ENCODE data around the gene RTEL1. TPM values are rescaled to one million over a fixed set of nuclear protein-coding genes. Genes with fewer than 3 reads are reported as not detected.

Gene RTEL1
- total and polyA plus RNA-seq, 7 donors: 3.6 to 44.3 (median 22.4) TPM

DNA sequence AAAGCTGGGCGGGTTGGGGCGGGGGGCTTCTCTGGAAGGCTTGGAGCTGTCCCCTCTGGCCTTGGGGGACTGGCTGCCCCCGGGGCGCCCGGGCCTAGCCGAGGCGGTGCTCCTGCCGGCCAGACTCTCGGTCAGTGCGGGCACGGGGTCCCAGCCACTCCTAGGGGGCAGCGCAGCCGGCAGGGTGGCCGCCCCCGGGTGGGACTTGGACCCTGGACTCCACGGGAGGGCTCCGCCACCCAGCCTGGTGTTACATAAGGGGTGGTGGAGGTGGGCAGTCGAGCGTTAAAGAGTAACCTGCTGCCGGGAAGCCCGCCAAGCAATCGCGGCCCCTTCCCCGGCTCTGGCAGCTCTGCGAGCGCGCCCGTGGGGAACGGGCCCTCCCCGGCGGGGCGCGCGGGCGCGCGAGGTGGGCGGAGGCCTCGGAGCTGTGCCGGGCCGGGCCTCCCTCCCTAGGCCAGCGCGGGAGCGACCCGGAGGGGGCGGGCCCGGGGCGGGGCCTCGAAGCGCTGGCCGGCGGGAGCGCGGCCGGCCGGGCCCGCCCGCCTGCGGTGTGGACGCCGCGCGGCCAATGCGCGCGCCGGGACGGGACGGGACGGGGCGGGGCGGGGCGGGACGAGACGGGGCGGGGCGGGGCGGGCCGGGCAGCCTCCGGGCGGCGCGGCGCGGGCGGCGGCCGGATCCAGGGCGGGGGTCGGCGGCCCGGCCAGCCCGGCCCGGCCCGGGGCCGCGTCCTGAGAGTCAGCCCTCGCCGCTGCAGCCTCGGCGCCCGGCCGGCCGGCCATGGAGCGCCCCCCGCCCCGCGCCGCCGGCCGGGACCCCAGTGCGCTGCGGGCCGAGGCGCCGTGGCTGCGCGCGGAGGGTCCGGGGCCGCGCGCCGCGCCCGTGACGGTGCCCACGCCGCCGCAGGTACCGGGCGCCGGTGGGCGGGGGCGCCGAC lies 81.3 kb downstream of the RTEL1 start, which contains the start of gene SLC2A4RG:
Gene SLC2A4RG, plus strand, starts transcription at position 647 of the 940 bp plus-strand sequence. Its CDS starts 137 bp downstream, at position 784.
- Histone ChIP-seq H3K27ac (peak within 1 kb of the TSS; percentile 91 to 96 (median 96)), H3K4me1 (peaks cover 0 to 43% (median 36%) of the 10 kb centered on the region in 4 donors), H3K4me3 (peak within 1 kb of the TSS; percentile 65 to 71 (median 66)), H3K9me3 (no peaks in the 10 kb centered on the region), H3K27me3 (peaks cover 0 to 10% (median 0%) of the 10 kb centered on the region in 3 donors), H3K36me3 (peaks cover 18 to 42% (median 21%) of the 10 kb centered on the region in 4 donors)
- DNase-seq: peak; percentile 89
- TF ChIP-seq POLR2AphosphoS5 (IDR thresholded peaks at IDR 0.05) (peak in 2 of 4 donors; percentile 10 to 11), POLR2A (IDR thresholded peaks at IDR 0.05) (no peak)
- WGBS, 2 donors: 1 to 2% methylated on average over 136 of the region's 136 CpGs
- intact Hi-C loops (cut with DNase I): loop anchor here (2.0 to 5.0 kb wide), 3 partner anchors 33 to 522 kb away; partner anchors contain the start of genes ARFRP1, GMEB2 and YTHDF1

DNA sequence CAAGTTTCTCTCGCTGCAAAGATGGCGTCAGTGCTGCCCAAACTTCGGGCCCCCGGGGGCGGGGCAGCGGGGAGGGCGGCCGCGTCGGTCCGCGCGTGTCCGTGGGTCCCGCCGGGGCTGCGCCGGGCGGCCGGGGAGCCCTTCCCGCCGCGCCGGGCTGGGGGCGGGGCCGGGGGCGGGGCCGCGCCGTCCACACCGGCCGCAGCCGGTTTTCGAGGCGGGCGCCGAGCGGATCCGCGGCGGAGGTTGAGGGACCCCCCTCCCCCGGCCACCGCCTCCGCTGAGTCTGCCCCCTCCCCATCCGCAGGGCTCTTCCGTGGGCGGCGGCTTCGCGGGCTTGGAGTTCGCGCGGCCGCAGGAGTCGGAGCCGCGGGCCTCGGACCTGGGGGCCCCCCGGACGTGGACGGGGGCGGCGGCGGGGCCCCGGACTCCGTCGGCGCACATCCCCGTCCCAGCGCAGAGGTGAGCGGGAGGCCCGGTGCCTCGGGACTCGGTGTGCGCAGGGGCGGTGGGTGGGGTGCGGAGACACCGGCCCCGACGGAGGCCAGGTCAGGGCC lies 82.0 kb downstream of the RTEL1 start:
- H3K27ac ChIP-seq: peak overlapping the region; percentile 91 to 96 (median 96)
- H3K27me3 ChIP-seq: peaks cover 0 to 10% (median 0%) of the 10 kb centered on the region in 3 donors
- peaks cover 0 to 43% (median 36%) of the 10 kb centered on the region in 4 donors for H3K4me1 ChIP-seq
- no peak for TF ChIP-seq POLR2AphosphoS5 (IDR thresholded peaks at IDR 0.05)
- TF ChIP-seq, protein P1, sequence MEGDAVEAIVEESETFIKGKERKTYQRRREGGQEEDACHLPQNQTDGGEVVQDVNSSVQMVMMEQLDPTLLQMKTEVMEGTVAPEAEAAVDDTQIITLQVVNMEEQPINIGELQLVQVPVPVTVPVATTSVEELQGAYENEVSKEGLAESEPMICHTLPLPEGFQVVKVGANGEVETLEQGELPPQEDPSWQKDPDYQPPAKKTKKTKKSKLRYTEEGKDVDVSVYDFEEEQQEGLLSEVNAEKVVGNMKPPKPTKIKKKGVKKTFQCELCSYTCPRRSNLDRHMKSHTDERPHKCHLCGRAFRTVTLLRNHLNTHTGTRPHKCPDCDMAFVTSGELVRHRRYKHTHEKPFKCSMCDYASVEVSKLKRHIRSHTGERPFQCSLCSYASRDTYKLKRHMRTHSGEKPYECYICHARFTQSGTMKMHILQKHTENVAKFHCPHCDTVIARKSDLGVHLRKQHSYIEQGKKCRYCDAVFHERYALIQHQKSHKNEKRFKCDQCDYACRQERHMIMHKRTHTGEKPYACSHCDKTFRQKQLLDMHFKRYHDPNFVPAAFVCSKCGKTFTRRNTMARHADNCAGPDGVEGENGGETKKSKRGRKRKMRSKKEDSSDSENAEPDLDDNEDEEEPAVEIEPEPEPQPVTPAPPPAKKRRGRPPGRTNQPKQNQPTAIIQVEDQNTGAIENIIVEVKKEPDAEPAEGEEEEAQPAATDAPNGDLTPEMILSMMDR (IDR thresholded peaks at IDR 0.05): no peak
- no peak for TF ChIP-seq EP300 (IDR thresholded peaks at IDR 0.05)
- TF ChIP-seq POLR2A (IDR thresholded peaks at IDR 0.05): no peak
- intact Hi-C loops (cut with DNase I): loop anchor here (2.0 to 5.0 kb wide), 2 partner anchors 113 to 523 kb away; partner anchors contain the start of genes GMEB2 and YTHDF1
- WGBS, 2 donors: 1% methylated on average over 80 of the region's 80 CpGs
- peaks cover 12 to 34% (median 20%) of the 10 kb centered on the region in 4 donors for H3K36me3 ChIP-seq
- DNase-seq: peak; percentile 78
- H3K9me3 ChIP-seq: no peaks in the 10 kb centered on the region
- H3K4me3 ChIP-seq: peak overlapping the region; percentile 65 to 71 (median 66)

DNA sequence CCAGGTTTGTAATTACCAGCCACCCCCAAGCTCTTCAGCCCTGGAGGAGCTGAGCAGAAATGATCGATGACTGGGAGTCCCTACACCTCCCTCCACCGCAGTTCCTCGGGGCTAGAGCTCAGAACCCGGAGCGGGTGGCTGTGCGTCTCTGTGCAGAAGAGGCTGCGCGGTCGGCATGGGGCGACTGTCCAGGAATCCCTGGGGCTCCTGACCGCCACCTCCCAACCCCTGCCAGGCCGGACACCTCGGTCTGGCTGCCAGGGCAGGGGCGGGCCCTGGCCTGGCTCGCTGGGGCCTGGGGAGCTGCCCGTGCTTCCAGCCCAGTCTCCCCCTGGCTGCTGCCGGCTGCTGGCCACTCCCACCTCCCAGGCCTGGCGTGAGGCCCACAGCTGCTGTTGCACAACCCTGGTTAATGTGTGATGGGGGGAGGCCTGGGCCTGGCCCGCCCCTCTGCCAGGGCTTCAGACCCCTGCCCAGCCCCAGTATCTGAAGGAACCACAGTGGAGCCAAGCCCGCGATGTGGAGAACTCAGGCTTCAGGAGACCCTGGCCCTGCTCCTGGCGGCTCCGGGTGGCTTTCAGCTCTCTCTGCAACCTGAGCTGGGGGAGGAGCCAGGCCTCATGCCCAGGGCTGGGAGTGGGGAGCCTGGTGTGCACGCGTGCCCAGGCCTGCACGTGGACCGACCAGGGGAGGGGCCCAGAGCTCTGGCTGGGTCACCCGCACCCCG lies 82.7 kb downstream of the RTEL1 start:
- H3K27ac ChIP-seq: peak overlapping the region; percentile 91 to 96 (median 96)
- peak; percentile 98 for DNase-seq
- TF ChIP-seq POLR2A (IDR thresholded peaks at IDR 0.05): peak; percentile 64 to 70
- TF ChIP-seq, protein P1 (IDR thresholded peaks at IDR 0.05): no peak
- peak in 1 of 4 donors; percentile 1 for TF ChIP-seq EP300 (IDR thresholded peaks at IDR 0.05)
- peak; percentile 77 to 83 (median 80) for TF ChIP-seq POLR2AphosphoS5 (IDR thresholded peaks at IDR 0.05)
- H3K9me3 ChIP-seq: no peaks in the 10 kb centered on the region
- peaks cover 11 to 28% (median 15%) of the 10 kb centered on the region in 4 donors for H3K36me3 ChIP-seq
- WGBS, 2 donors: 3 to 15% methylated on average over 29 of the region's 29 CpGs
- intact Hi-C loops (cut with DNase I): loop anchor here (2.0 to 5.0 kb wide), 2 partner anchors 114 to 523 kb away; partner anchors contain the start of genes GMEB2 and YTHDF1
- peaks cover 0 to 43% (median 36%) of the 10 kb centered on the region in 4 donors for H3K4me1 ChIP-seq
- H3K27me3 ChIP-seq: peaks cover 0 to 10% (median 0%) of the 10 kb centered on the region in 3 donors
- peak overlapping the region; percentile 65 to 71 (median 66) for H3K4me3 ChIP-seq

DNA sequence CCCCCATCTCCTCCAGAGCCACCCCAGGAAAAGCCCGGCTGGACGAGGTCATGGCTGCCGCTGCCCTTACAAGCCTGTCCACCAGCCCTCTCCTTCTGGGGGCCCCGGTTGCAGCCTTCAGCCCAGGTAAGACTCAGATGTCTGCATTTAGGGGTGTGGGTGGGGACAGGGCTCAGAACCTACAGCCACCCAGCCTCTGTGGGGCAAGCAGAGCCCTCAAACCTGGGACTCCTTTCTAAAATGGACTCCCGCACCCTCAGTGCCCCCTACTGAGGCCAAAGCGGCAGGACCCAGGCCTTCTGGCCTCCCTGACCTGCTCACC lies 83.2 kb downstream of the RTEL1 start:
- no peak for DNase-seq

More for the DNA sequence above, 83.2 kb downstream of the RTEL1 start:
- intact Hi-C loops (cut with DNase I): loop anchor here (2.0 to 5.0 kb wide), 2 partner anchors 115 to 524 kb away; partner anchors contain the start of genes GMEB2 and YTHDF1
- TF ChIP-seq EP300 (IDR thresholded peaks at IDR 0.05) (no peak), POLR2AphosphoS5 (IDR thresholded peaks at IDR 0.05) (no peak), POLR2A (IDR thresholded peaks at IDR 0.05) (no peak)
- TF ChIP-seq, protein P1 (IDR thresholded peaks at IDR 0.05): no peak
- Histone ChIP-seq H3K4me3 (peak overlapping the region; percentile 65 to 71 (median 66)), H3K4me1 (peaks cover 0 to 43% (median 36%) of the 10 kb centered on the region in 4 donors), H3K36me3 (peaks cover 11 to 23% (median 15%) of the 10 kb centered on the region in 4 donors), H3K27me3 (peaks cover 0 to 10% (median 0%) of the 10 kb centered on the region in 3 donors), H3K27ac (peak overlapping the region; percentile 91 to 96 (median 96)), H3K9me3 (no peaks in the 10 kb centered on the region)
- WGBS, 2 donors: 38 to 56% methylated on average over 6 of the region's 6 CpGs
